Measurements from ENCODE around the gene CHD1L.
"Not testable (repeated sequence)": the region's sequence is repeated elsewhere in the genome, so short reads cannot be mapped to it uniquely, and the experiment has no call there.

CHD1L gene

DNA sequence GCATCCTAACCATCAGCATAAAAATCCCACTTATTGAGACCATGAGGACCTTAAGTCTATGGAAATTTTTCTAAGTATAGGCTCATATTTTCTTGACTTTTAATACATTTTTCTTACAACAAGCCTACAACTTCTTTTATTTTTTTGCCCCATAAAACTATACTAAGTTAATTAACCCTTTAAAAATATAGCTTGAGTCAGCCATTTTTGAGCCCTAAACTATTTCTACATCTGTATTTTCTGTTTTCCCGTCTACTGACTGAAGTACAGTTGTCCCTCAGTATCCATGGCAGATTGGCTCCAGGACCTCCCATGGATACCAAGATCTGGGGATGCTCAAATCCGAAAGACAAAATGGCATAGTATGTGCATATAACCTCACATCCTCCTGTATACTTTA is 55.0 kb downstream of the CHD1L start:
- Histone ChIP-seq H3K4me3 (replicated peaks; ENCODE audit: insufficient read depth, low read length) (no peak overlapping the region), H3K27ac (replicated peaks) (no peak overlapping the region), H3K27me3 (ENCODE audit: insufficient read depth, poor library complexity, severe bottlenecking) (no peaks in the 10 kb centered on the region)
- DNase-seq (ENCODE audit: low read depth in 1 of 2, low spot score in 1 of 2), result no peak
- TF ChIP-seq, protein P1, sequence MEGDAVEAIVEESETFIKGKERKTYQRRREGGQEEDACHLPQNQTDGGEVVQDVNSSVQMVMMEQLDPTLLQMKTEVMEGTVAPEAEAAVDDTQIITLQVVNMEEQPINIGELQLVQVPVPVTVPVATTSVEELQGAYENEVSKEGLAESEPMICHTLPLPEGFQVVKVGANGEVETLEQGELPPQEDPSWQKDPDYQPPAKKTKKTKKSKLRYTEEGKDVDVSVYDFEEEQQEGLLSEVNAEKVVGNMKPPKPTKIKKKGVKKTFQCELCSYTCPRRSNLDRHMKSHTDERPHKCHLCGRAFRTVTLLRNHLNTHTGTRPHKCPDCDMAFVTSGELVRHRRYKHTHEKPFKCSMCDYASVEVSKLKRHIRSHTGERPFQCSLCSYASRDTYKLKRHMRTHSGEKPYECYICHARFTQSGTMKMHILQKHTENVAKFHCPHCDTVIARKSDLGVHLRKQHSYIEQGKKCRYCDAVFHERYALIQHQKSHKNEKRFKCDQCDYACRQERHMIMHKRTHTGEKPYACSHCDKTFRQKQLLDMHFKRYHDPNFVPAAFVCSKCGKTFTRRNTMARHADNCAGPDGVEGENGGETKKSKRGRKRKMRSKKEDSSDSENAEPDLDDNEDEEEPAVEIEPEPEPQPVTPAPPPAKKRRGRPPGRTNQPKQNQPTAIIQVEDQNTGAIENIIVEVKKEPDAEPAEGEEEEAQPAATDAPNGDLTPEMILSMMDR (IDR thresholded peaks at IDR 0.05; ENCODE audit: insufficient read depth, low read length), result no peak
- TF ChIP-seq POLR2AphosphoS5 (IDR thresholded peaks at IDR 0.05; ENCODE audit: low read depth) (no peak), GABPA (IDR thresholded peaks at IDR 0.05; ENCODE audit: low read depth) (no peak), SPI1 (IDR thresholded peaks at IDR 0.05; ENCODE audit: borderline replicate concordance, low read depth) (no peak)
- TF ChIP-seq, protein P2, sequence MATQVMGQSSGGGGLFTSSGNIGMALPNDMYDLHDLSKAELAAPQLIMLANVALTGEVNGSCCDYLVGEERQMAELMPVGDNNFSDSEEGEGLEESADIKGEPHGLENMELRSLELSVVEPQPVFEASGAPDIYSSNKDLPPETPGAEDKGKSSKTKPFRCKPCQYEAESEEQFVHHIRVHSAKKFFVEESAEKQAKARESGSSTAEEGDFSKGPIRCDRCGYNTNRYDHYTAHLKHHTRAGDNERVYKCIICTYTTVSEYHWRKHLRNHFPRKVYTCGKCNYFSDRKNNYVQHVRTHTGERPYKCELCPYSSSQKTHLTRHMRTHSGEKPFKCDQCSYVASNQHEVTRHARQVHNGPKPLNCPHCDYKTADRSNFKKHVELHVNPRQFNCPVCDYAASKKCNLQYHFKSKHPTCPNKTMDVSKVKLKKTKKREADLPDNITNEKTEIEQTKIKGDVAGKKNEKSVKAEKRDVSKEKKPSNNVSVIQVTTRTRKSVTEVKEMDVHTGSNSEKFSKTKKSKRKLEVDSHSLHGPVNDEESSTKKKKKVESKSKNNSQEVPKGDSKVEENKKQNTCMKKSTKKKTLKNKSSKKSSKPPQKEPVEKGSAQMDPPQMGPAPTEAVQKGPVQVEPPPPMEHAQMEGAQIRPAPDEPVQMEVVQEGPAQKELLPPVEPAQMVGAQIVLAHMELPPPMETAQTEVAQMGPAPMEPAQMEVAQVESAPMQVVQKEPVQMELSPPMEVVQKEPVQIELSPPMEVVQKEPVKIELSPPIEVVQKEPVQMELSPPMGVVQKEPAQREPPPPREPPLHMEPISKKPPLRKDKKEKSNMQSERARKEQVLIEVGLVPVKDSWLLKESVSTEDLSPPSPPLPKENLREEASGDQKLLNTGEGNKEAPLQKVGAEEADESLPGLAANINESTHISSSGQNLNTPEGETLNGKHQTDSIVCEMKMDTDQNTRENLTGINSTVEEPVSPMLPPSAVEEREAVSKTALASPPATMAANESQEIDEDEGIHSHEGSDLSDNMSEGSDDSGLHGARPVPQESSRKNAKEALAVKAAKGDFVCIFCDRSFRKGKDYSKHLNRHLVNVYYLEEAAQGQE (IDR thresholded peaks at IDR 0.05; ENCODE audit: insufficient replicate concordance, low read depth), result no peak

DNA sequence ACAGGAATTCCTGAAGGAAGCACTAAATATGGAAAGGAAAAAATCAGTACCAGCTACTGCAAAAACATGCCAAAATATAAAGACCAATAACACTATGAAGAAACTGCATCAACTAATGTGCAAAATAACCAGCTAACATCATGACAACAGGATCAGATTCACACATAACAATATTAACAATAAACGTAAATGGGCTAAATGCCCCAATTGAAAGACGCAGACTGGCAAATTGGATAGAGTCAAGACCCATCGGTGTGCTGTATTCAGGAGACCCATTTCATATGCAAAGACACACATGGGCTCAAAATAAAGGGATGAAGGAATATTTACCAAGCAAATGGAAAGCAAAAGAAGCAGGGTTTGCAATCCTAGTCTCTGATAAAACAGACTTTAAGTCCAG is 63.3 kb downstream of the CHD1L start:
- H3K27ac ChIP-seq (replicated peaks); DNase-seq (ENCODE audit: low read depth in 1 of 2, low spot score in 1 of 2); H3K27me3 ChIP-seq (ENCODE audit: insufficient read depth, poor library complexity, severe bottlenecking); H3K4me3 ChIP-seq (replicated peaks; ENCODE audit: insufficient read depth, low read length): not testable (repeated sequence)

DNA sequence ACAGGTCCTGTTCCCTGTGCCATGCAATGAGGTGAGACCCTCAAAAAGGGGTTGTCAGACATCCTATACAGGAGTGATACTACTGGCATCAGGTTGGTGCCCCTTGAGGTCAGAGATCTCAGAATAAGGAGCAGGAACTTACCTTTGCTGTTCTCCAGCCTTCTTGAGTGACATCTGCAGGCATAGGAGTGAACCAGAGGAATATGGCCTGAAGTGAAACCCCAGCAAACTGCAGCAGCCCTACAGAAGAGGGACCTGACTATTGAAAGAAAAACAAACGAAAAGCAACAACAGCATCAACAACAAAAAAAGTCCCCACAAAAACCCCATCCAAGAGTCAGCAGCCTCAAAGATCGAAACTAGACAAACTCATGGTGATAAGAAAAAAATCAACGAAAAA is 74.5 kb downstream of the CHD1L start:
- H3K4me3 ChIP-seq (replicated peaks; ENCODE audit: insufficient read depth, low read length), result no peak overlapping the region
- no peak for DNase-seq (ENCODE audit: low read depth in 1 of 2, low spot score in 1 of 2)
- TF ChIP-seq POLR2AphosphoS5 (IDR thresholded peaks at IDR 0.05; ENCODE audit: low read depth), result no peak
- TF ChIP-seq, protein P1 (IDR thresholded peaks at IDR 0.05; ENCODE audit: insufficient read depth, low read length), result no peak
- TF ChIP-seq GABPA (IDR thresholded peaks at IDR 0.05; ENCODE audit: low read depth), result no peak
- TF ChIP-seq, protein P2 (IDR thresholded peaks at IDR 0.05; ENCODE audit: insufficient replicate concordance, low read depth), result no peak
- TF ChIP-seq SPI1 (IDR thresholded peaks at IDR 0.05; ENCODE audit: borderline replicate concordance, low read depth), result no peak
- no peak overlapping the region for H3K27ac ChIP-seq (replicated peaks)
- no peaks in the 10 kb centered on the region for H3K27me3 ChIP-seq (ENCODE audit: insufficient read depth, poor library complexity, severe bottlenecking)

DNA sequence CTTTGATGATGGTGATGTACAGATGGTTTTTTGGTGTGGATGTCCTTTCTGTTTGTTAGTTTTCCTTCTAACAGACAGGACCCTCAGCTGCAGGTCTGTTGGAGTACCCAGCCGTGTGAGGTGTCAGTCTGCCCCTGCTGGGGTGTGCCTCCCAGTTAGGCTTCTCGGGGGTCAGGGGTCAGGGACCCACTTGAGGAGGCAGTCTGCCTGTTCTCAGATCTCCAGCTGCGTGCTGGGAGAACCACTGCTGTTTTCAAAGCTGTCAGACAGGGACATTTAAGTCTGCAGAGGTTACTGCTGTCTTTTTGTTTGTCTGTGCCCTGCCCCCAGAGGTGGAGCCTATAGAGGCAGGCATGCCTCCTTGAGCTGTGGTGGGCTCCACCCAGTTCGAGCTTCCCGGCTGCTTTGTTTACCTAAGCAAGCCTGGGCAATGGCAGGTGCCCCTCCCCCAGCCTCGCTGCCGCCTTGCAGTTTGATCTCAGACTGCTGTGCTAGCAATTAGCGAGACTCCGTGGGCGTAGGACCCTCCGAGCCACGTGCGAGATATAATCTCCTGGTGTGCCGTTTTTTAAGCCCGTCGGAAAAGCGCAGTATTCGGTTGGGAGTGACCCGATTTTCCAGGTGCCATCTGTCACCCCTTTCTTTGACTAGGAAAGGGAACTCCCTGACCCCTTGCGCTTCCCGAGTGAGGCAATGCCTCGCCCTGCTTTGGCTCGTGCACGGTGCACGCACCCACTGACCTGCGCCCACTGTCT is 84.6 kb downstream of the CHD1L start:
- H3K27me3 ChIP-seq (ENCODE audit: insufficient read depth, poor library complexity, severe bottlenecking); DNase-seq (ENCODE audit: low read depth in 1 of 2, low spot score in 1 of 2); H3K4me3 ChIP-seq (replicated peaks; ENCODE audit: insufficient read depth, low read length); H3K27ac ChIP-seq (replicated peaks): not testable (repeated sequence)

DNA sequence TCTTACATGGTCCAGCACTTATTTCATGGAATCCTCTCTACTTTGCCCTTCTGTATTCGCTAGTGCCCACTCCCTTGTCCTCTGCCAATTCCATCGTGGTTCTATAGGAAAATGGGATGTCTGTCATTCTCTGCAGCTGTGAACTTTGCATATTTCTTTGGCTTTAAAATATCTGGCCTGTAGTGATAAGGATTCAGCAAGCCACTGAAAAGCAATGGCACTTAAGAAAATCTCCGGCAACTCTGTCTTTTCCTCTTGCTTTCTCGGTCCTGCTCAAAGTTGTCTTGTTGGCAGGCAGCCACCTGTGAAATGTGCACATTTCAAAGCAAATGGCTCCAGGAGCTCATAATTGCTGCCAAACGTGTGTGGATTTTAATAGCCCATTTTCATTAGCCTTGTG is 91.8 kb downstream of the CHD1L start:
- TF ChIP-seq, protein P2 (IDR thresholded peaks at IDR 0.05; ENCODE audit: insufficient replicate concordance, low read depth), result no peak
- no peak for TF ChIP-seq GABPA (IDR thresholded peaks at IDR 0.05; ENCODE audit: low read depth)
- TF ChIP-seq SPI1 (IDR thresholded peaks at IDR 0.05; ENCODE audit: borderline replicate concordance, low read depth), result no peak
- TF ChIP-seq, protein P1 (IDR thresholded peaks at IDR 0.05; ENCODE audit: insufficient read depth, low read length), result no peak
- TF ChIP-seq POLR2AphosphoS5 (IDR thresholded peaks at IDR 0.05; ENCODE audit: low read depth), result no peak
- Histone ChIP-seq H3K4me3 (replicated peaks; ENCODE audit: insufficient read depth, low read length) (no peak overlapping the region), H3K27ac (replicated peaks) (no peak overlapping the region), H3K27me3 (ENCODE audit: insufficient read depth, poor library complexity, severe bottlenecking) (peaks cover 9% of the 10 kb centered on the region)
- DNase-seq (ENCODE audit: low read depth in 1 of 2, low spot score in 1 of 2), result no peak
